GM21737 (cell line): ENCODE results near the gene ZNF569.
"Not testable (repeated sequence)": the region's sequence is repeated elsewhere in the genome, so short reads cannot be mapped to it uniquely, and the experiment has no call there.

Experiments used
- ATAC-seq: cut with Tn5 transposase; IDR thresholded peaks from one replicate; pipeline ENCODE4 v1.9.1; 2021; ENCODE audit warnings: mild to moderate bottlenecking, moderate library complexity; ENCODE audit not compliant: unreplicated experiment

The ZNF569 gene

DNA sequence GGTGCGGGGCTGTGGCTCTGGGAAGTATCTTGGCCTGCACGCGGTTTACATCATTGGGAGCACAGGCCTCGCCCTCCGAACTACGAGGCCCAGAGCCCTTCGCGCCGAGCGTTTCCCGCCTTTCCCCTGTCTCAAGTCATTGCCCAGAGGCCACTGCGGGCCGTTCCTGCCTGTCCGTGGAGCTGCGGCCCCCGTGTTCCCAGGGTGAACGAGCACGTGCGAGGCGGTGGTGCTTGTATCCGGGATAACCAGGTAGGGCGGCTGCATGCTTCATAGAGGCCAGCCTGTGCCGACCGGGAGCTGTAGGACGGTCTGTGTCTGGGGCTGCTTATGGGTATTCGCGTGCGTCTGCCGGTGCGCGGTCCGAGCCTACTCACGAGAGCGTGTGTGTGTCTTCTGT lies 63.8 kb downstream of the ZNF569 start:
- no peak for ATAC-seq

- ATAC-seq: no peak
These were observed 66.2 kb downstream of the ZNF569 start for GRCh38 chr19:37401078-37401477.

DNA sequence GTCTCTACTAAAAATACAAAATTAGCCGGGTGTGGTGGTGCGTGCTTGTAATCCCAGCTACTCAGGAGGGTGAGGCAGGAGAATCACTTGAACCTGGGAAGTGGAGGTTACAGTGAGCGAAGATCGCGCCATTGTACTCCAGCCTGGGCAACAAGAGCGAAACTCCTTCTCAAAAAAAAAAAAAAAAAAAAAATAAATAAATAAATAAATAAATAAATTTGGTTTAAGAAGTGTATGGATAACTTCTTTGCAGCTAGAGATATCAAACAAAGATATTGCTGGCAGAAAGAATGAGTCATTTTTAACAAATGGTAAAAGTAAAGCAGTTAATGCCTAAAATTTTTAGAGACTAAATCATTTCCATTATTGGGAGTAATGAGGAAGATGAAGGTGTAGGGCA lies 75.8 kb downstream of the ZNF569 start:
- not testable (repeated sequence) for ATAC-seq

- ATAC-seq: no peak
These were observed 78.0 kb downstream of the ZNF569 start for GRCh38 chr19:37389234-37389633.

- peak; percentile 94 for ATAC-seq
These were observed 96.2 kb downstream of the ZNF569 start, which contains the start of gene ZNF527 for GRCh38 chr19:37370880-37371661. Gene ZNF527, plus strand, starts transcription at chr19:37371099. Its CDS starts 3,100 bp downstream, at chr19:37374199.

DNA sequence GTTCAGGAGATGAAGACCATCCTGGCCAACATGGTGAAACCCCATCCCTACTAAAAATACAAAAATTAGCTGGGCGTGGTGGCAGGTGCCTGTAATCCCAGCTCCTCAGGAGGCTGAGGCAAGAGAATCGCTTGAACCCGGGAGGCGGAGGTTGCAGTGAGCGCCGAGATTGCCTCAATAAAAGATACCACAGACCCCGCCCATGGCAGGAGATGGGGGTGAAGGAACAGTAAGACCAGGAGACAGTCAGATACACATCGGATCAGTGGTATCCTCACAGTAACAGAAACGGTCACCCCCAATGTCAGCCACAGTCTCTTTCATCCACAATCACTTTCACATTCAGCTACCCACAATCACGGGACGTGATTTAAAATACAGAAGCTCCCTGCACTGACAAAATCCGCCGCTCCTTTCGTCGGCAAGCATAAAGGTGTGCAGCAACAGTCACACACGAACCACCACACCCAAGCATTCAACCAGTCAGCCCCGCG lies 96.8 kb downstream of the ZNF569 start:
- peak; percentile 18 for ATAC-seq

GRCh38 chr19:37362733-37363132 lies 104.5 kb downstream of the ZNF569 start:
- no peak for ATAC-seq

- no peak for ATAC-seq
These were observed 105.2 kb downstream of the ZNF569 start for GRCh38 chr19:37361994-37362393.
